Measurements from ENCODE around the gene CCDC24.

Gene CCDC24

GRCh38 chr1:43991476-43992231 is at the start of gene CCDC24:
Gene CCDC24 (plus strand): TSS chr1:43991599. CDS start chr1:43991879, 280 bp downstream.
- DNase-seq = peak; percentile 87

- no peak for DNase-seq
These were observed 49.0 kb upstream of the CCDC24 start for GRCh38 chr1:43942411-43942810.

- no peak for DNase-seq
These were observed 46.5 kb upstream of the CCDC24 start for GRCh38 chr1:43944860-43945259.

- no peak for DNase-seq
These were observed 45.6 kb upstream of the CCDC24 start for GRCh38 chr1:43945674-43946235.

GRCh38 chr1:43946236-43947060 is 45.0 kb upstream of the CCDC24 start, which contains the start of gene IPO13:
Gene IPO13 (plus strand): TSS chr1:43946950. CDS start chr1:43947601, 651 bp downstream.
- peak; percentile 96 for DNase-seq

GRCh38 chr1:43947061-43947873 is 44.1 kb upstream of the CCDC24 start:
- DNase-seq = no peak

- DNase-seq = no peak
These were observed 43.4 kb upstream of the CCDC24 start for GRCh38 chr1:43947874-43948437.

GRCh38 chr1:43949678-43950077 is 41.7 kb upstream of the CCDC24 start:
- DNase-seq = no peak

- DNase-seq = no peak
These were observed 40.1 kb upstream of the CCDC24 start for GRCh38 chr1:43951021-43951985.

- DNase-seq = no peak
These were observed 38.6 kb upstream of the CCDC24 start for GRCh38 chr1:43952731-43953346.

- no peak for DNase-seq
These were observed 38.0 kb upstream of the CCDC24 start for GRCh38 chr1:43953361-43953760.

GRCh38 chr1:43954036-43954435 is 37.4 kb upstream of the CCDC24 start:
- no peak for DNase-seq

GRCh38 chr1:43956234-43956633 is 35.2 kb upstream of the CCDC24 start:
- no peak for DNase-seq

GRCh38 chr1:43957407-43958040 is 33.9 kb upstream of the CCDC24 start:
- DNase-seq = no peak

- DNase-seq = no peak
These were observed 32.8 kb upstream of the CCDC24 start for GRCh38 chr1:43958351-43959255.

GRCh38 chr1:43960798-43961197 is 30.6 kb upstream of the CCDC24 start:
- no peak for DNase-seq

GRCh38 chr1:43961692-43962091 is 29.7 kb upstream of the CCDC24 start:
- no peak for DNase-seq

- no peak for DNase-seq
These were observed 29.1 kb upstream of the CCDC24 start for GRCh38 chr1:43962324-43962723.

GRCh38 chr1:43963006-43963405 is 28.4 kb upstream of the CCDC24 start:
- DNase-seq = no peak
